Loucy (cell line): ENCODE results near the gene HSPA4L.

ENCODE experiments used
- H2AFZ ChIP-seq: fragments of 200-600 bp; sonication (generic); 2 replicates; pipeline ENCODE4 v1.6.0; 2016; ENCODE audit warnings: antibody characterized with exemption, mild to moderate bottlenecking, low read length, moderate library complexity
- H3F3A ChIP-seq: fragments of 200-600 bp; 2 replicates; pipeline ENCODE4 v1.6.0; 2016; ENCODE audit warnings: antibody characterized with exemption, low read depth, mild to moderate bottlenecking
- H3K27me3 ChIP-seq: fragments of 200-600 bp; sonication (generic); 2 replicates; pipeline ENCODE4 v1.6.1; 2014; ENCODE audit warnings: low read length, mild to moderate bottlenecking; ENCODE audit not compliant: insufficient read depth, poor library complexity, severe bottlenecking
- H3K36me3 ChIP-seq: fragments of 200-600 bp; sonication (generic); 2 replicates; pipeline ENCODE4 v1.6.1; 2016; ENCODE audit warnings: low read length; ENCODE audit not compliant: insufficient read depth
- H3K4me1 ChIP-seq: fragments of 200-600 bp; sonication (generic); 2 replicates; pipeline ENCODE4 v1.5.1; 2014; ENCODE audit warnings: low read length, mild to moderate bottlenecking; ENCODE audit not compliant: insufficient read depth, poor library complexity, severe bottlenecking
- H3K4me2 ChIP-seq: fragments of 200-600 bp; sonication (generic); 2 replicates; pipeline ENCODE4 v1.6.0; 2014; ENCODE audit warnings: antibody characterized with exemption, low read length, low read depth, mild to moderate bottlenecking; ENCODE audit not compliant: poor library complexity, severe bottlenecking
- H3K4me3 ChIP-seq: fragments of 200-600 bp; sonication (generic); 2 replicates; pipeline ENCODE4 v1.5.1; 2014; ENCODE audit warnings: low read length, mild to moderate bottlenecking, mixed read lengths; ENCODE audit not compliant: poor library complexity, severe bottlenecking
- H3K79me2 ChIP-seq: fragments of 200-600 bp; sonication (generic); 2 replicates; pipeline ENCODE4 v1.6.1; 2014; ENCODE audit warnings: low read length; ENCODE audit not compliant: insufficient read depth
- H3K9ac ChIP-seq: fragments of 200-600 bp; sonication (generic); 2 replicates; pipeline ENCODE4 v1.6.0; 2014; ENCODE audit warnings: mild to moderate bottlenecking, low read depth, low read length, moderate library complexity; ENCODE audit not compliant: poor library complexity, severe bottlenecking
- H3K9me2 ChIP-seq: fragments of 200-600 bp; sonication (generic); replicated peaks from 2 replicates; pipeline ENCODE4 v1.6.1; 2016; ENCODE audit warnings: low read depth, low read length, mixed read lengths
- H3K9me3 ChIP-seq: fragments of 200-600 bp; sonication (generic); 2 replicates; pipeline ENCODE4 v1.6.1; 2014; ENCODE audit warnings: mild to moderate bottlenecking, antibody characterized with exemption, low read length, low read depth; ENCODE audit not compliant: insufficient read depth
- H4K20me1 ChIP-seq: fragments of 200-600 bp; sonication (generic); 2 replicates; pipeline ENCODE4 v1.6.0; 2014; ENCODE audit warnings: antibody characterized with exemption, low read length, mild to moderate bottlenecking; ENCODE audit not compliant: insufficient read depth, poor library complexity, severe bottlenecking
- CTCF ChIP-seq: fragments of 200-600 bp; sonication (generic); conservative IDR thresholded peaks from 2 replicates; pipeline ENCODE4 v1.5.1; 2014; ENCODE audit warnings: mild to moderate bottlenecking, antibody characterized with exemption, low read length
- EZH2phosphoT487 ChIP-seq: fragments of 200-600 bp; IDR thresholded peaks from 2 replicates; pipeline ENCODE4 v1.6.1; 2018; ENCODE audit warnings: antibody characterized with exemption, mild to moderate bottlenecking, moderate library complexity, borderline replicate concordance

The HSPA4L gene

GRCh38 chr4:127759893-127760292 is 22.2 kb upstream of the HSPA4L start:
- Histone ChIP-seq H3K36me3 (no peaks in the 10 kb centered on the region), H3K79me2 (no peaks in the 10 kb centered on the region), H3K4me1 (no peaks in the 10 kb centered on the region), H3K27me3 (no peaks in the 10 kb centered on the region), H2AFZ (no peak overlapping the region), H3K4me3 (no peak overlapping the region), H3F3A (no peaks in the 10 kb centered on the region), H3K9me3 (no peaks in the 10 kb centered on the region), H4K20me1 (no peaks in the 10 kb centered on the region), H3K9ac (no peak overlapping the region), H3K4me2 (no peak overlapping the region), H3K9me2 (no peaks in the 10 kb centered on the region)
- no peak for TF ChIP-seq EZH2phosphoT487
- TF ChIP-seq CTCF = no peak

GRCh38 chr4:127771535-127772275 is 10.4 kb upstream of the HSPA4L start:
- Histone ChIP-seq H3K36me3 (no peaks in the 10 kb centered on the region), H3K9me3 (no peaks in the 10 kb centered on the region), H3K4me2 (no peak overlapping the region), H3K79me2 (no peaks in the 10 kb centered on the region), H3K4me1 (no peaks in the 10 kb centered on the region), H3K9ac (no peak overlapping the region), H3K4me3 (no peak overlapping the region), H3F3A (no peaks in the 10 kb centered on the region), H4K20me1 (no peaks in the 10 kb centered on the region), H3K27me3 (no peaks in the 10 kb centered on the region), H2AFZ (no peak overlapping the region), H3K9me2 (no peaks in the 10 kb centered on the region)
- TF ChIP-seq CTCF (no peak), EZH2phosphoT487 (no peak)

- no peaks in the 10 kb centered on the region for H3F3A ChIP-seq
- H2AFZ ChIP-seq = no peak overlapping the region
- H4K20me1 ChIP-seq = no peaks in the 10 kb centered on the region
- H3K36me3 ChIP-seq = no peaks in the 10 kb centered on the region
- H3K9me2 ChIP-seq = no peaks in the 10 kb centered on the region
- H3K9me3 ChIP-seq = no peaks in the 10 kb centered on the region
- H3K9ac ChIP-seq = no peak overlapping the region
- H3K4me1 ChIP-seq = no peaks in the 10 kb centered on the region
- no peaks in the 10 kb centered on the region for H3K27me3 ChIP-seq
- no peaks in the 10 kb centered on the region for H3K79me2 ChIP-seq
- TF ChIP-seq EZH2phosphoT487 (no peak), CTCF (no peak)
- H3K4me3 ChIP-seq = no peak overlapping the region
- no peak overlapping the region for H3K4me2 ChIP-seq
These were observed 9.1 kb upstream of the HSPA4L start for GRCh38 chr4:127772769-127773671.
